Gastrocnemius medialis (tissue), 4 donors: ENCODE measurements around the gene IL1RAP.

Source experiments
- POLR2A ChIP-seq, 2 donors: fragments of 450-650 bp; IDR thresholded peaks; one replicate each; pipeline ENCODE4 v1.6.1; 2017; ENCODE audit warnings: antibody characterized with exemption in 2 of 2, mild to moderate bottlenecking in 2 of 2, moderate library complexity in 2 of 2
- TF ChIP-seq, protein P1 (sequence below), 5 experiments: fragments of 450-650 bp in 3 of 5; fragments of 200-600 bp in 2 of 5; sonication (generic) in 2 of 5; IDR thresholded peaks in 4 of 5; conservative IDR thresholded peaks in 1 of 5; 1 replicate in 4 of 5; 2 replicates in 1 of 5; pipeline ENCODE4 v1.5.1; 2016 to 2019; ENCODE audit warnings: antibody characterized with exemption in 5 of 5, mild to moderate bottlenecking in 3 of 5, moderate library complexity in 3 of 5

GRCh38 chr3:190619761-190620160, 105.9 kb downstream of the IL1RAP start:
- TF ChIP-seq, protein P1, sequence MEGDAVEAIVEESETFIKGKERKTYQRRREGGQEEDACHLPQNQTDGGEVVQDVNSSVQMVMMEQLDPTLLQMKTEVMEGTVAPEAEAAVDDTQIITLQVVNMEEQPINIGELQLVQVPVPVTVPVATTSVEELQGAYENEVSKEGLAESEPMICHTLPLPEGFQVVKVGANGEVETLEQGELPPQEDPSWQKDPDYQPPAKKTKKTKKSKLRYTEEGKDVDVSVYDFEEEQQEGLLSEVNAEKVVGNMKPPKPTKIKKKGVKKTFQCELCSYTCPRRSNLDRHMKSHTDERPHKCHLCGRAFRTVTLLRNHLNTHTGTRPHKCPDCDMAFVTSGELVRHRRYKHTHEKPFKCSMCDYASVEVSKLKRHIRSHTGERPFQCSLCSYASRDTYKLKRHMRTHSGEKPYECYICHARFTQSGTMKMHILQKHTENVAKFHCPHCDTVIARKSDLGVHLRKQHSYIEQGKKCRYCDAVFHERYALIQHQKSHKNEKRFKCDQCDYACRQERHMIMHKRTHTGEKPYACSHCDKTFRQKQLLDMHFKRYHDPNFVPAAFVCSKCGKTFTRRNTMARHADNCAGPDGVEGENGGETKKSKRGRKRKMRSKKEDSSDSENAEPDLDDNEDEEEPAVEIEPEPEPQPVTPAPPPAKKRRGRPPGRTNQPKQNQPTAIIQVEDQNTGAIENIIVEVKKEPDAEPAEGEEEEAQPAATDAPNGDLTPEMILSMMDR (IDR thresholded peaks at IDR 0.05 in 4 of 5, conservative IDR thresholded peaks at IDR 0.05 in 1 of 5), result no peak
- TF ChIP-seq POLR2A (IDR thresholded peaks at IDR 0.05), result no peak
